ENCODE measurements around the gene RTN3. TPM values are rescaled to one million over a fixed set of nuclear protein-coding genes. Genes with fewer than 3 reads are reported as not detected.

RTN3 gene
- total RNA-seq, 1 experiment from 2014 or later: 95.0 TPM

- no peak for TF ChIP-seq ZBTB33 (IDR thresholded peaks at IDR 0.05; ENCODE audit: extremely low read depth, insufficient replicate concordance, low read length)
- no peak for TF ChIP-seq ZNF274 (IDR thresholded peaks at IDR 0.05; ENCODE audit: low read depth, low read length)
These were observed 39.6 kb upstream of the RTN3 start (continued) for GRCh38 chr11:63641727-63642126.

GRCh38 chr11:63643205-63643604 lies 38.1 kb upstream of the RTN3 start:
- CTCF ChIA-PET: interaction anchor here (0.7 to 1.0 kb wide), 2 partner anchors 37 to 164 kb away, joined by 3 to 4 read pairs; no protein-coding TSS in a partner anchor
- no peaks in the 10 kb centered on the region for H3K9me2 ChIP-seq (ENCODE audit: insufficient read depth)
- H3K4me2 ChIP-seq (ENCODE audit: low read length): no peak overlapping the region
- no peak overlapping the region for H3K27ac ChIP-seq (ENCODE audit: low read depth, low read length)
- H3K4me3 ChIP-seq (replicated peaks in 1 of 2; ENCODE audit: low read depth in 1 of 2, low read length in 2 of 2): no peak overlapping the region
- no TSS peak for BruUV-seq (replicated peaks)
- peaks cover 0 to 13% of the 10 kb centered on the region in 2 experiments; a peak in 1 of 4 replicates for H3K36me3 ChIP-seq (ENCODE audit: control insufficient read depth in 1 of 2, insufficient read depth in 2 of 2, low read length in 2 of 2)
- H2AFZ ChIP-seq (ENCODE audit: low read depth, low read length, poor library complexity, severe bottlenecking): no peak overlapping the region
- intact Hi-C loops (cut with micrococcal nuclease): no loop called here
- TF ChIP-seq SRF (IDR thresholded peaks at IDR 0.05; ENCODE audit: low read depth): no peak
- TF ChIP-seq POLR2AphosphoS5 (IDR thresholded peaks at IDR 0.05; ENCODE audit: low read depth, low read length): no peak
- TF ChIP-seq ZNF274 (IDR thresholded peaks at IDR 0.05; ENCODE audit: low read depth, low read length): no peak
- no peak for TF ChIP-seq FOSL1 (IDR thresholded peaks at IDR 0.05; ENCODE audit: low read depth)
- no peak for TF ChIP-seq ZBTB33 (IDR thresholded peaks at IDR 0.05; ENCODE audit: extremely low read depth, insufficient replicate concordance, low read length)
- TF ChIP-seq ZFX (IDR thresholded peaks at IDR 0.05): no peak
- TF ChIP-seq CTCF (IDR thresholded peaks at IDR 0.05 in 2 of 3, conservative IDR thresholded peaks at IDR 0.05 in 1 of 3; ENCODE audit: borderline replicate concordance in 1 of 3, insufficient read depth in 1 of 3, low read depth in 2 of 3, low read length in 2 of 3): no peak
- TF ChIP-seq RAD21 (IDR thresholded peaks at IDR 0.05; ENCODE audit: low read depth): no peak
- TF ChIP-seq SIN3A (IDR thresholded peaks at IDR 0.05; ENCODE audit: low read depth): no peak
- no peak for TF ChIP-seq EGR1 (IDR thresholded peaks at IDR 0.05; ENCODE audit: low read depth)
- TF ChIP-seq EZH2phosphoT487 (IDR thresholded peaks at IDR 0.05; ENCODE audit: borderline replicate concordance): no peak
- TF ChIP-seq JUND (IDR thresholded peaks at IDR 0.05): no peak
- TF ChIP-seq MAX (IDR thresholded peaks at IDR 0.05): no peak
- no peak for TF ChIP-seq EZH2 (IDR thresholded peaks at IDR 0.05)
- no peak for TF ChIP-seq SP1 (IDR thresholded peaks at IDR 0.05; ENCODE audit: low read depth)
- no peak for TF ChIP-seq REST (IDR thresholded peaks at IDR 0.05; ENCODE audit: low read depth)
- no peak for TF ChIP-seq POLR2A (IDR thresholded peaks at IDR 0.05; ENCODE audit: borderline replicate concordance, extremely low read depth, insufficient read depth, insufficient read length)
- H3K9ac ChIP-seq (ENCODE audit: low read length): no peak overlapping the region
- H3K9me3 ChIP-seq (ENCODE audit: control insufficient read depth in 1 of 2, insufficient read depth in 1 of 2, low read depth in 1 of 2, low read length in 2 of 2): no peaks in the 10 kb centered on the region
- no peaks in the 10 kb centered on the region for H3K79me2 ChIP-seq (ENCODE audit: insufficient read depth, low read length)
- H4K20me1 ChIP-seq (ENCODE audit: insufficient read depth): no peaks in the 10 kb centered on the region
- no peak for ATAC-seq
- H3K27me3 ChIP-seq (ENCODE audit: insufficient read depth, low read length): no peaks in the 10 kb centered on the region
- RAD21 ChIA-PET (ENCODE audit: low non-redundant PET in 1 of 2, low total read pairs in 2 of 2, uncharacterized antibody in 2 of 2, unreplicated experiment in 2 of 2): no interaction called here
- POLR2A ChIA-PET: no interaction called here
- no peak for DNase-seq (ENCODE audit: low read depth, low spot score)
- no peaks in the 10 kb centered on the region for H3K4me1 ChIP-seq (ENCODE audit: control insufficient read depth in 1 of 2, insufficient read depth in 2 of 2, low read length in 2 of 2)
